Effector memory CD4-positive, alpha-beta T cell (primary cell): Measurements from ENCODE around the gene CA14.
A peak's percentile ranks its signal among the peaks of the same experiment; 100 is the strongest.
"Not testable (repeated sequence)": the region's sequence is repeated elsewhere in the genome, so short reads cannot be mapped to it uniquely, and the experiment has no call there.

ENCODE experiments used
- DNase-seq, 3 donors: peaks; one replicate each; pipeline ENCODE4 v3.0.0-alpha.2; 2020
- H3K27ac ChIP-seq: 2 replicates; pipeline ENCODE4 v1.7.0; 2013; ENCODE audit warnings: mild to moderate bottlenecking, low read length, moderate library complexity; ENCODE audit not compliant: insufficient read depth, poor library complexity, severe bottlenecking
- H3K27me3 ChIP-seq: replicated peaks from 2 replicates; pipeline ENCODE4 v1.7.0; 2013; ENCODE audit warnings: mild to moderate bottlenecking, low read length; ENCODE audit not compliant: insufficient read depth, control insufficient read depth, poor library complexity, severe bottlenecking
- H3K36me3 ChIP-seq: 2 replicates; pipeline ENCODE4 v1.7.0; 2013; ENCODE audit warnings: mild to moderate bottlenecking, low read length, moderate library complexity; ENCODE audit not compliant: control insufficient read depth, insufficient read depth
- H3K4me1 ChIP-seq: 2 replicates; pipeline ENCODE4 v1.7.0; 2013; ENCODE audit warnings: low read length, mild to moderate bottlenecking; ENCODE audit not compliant: control insufficient read depth, insufficient read depth, poor library complexity, severe bottlenecking
- H3K4me3 ChIP-seq: 2 replicates; pipeline ENCODE4 v1.7.0; 2013; ENCODE audit warnings: low read length, low read depth, mild to moderate bottlenecking; ENCODE audit not compliant: insufficient read depth, poor library complexity, severe bottlenecking
- H3K9me3 ChIP-seq: 2 replicates; pipeline ENCODE4 v1.7.0; 2013; ENCODE audit warnings: mild to moderate bottlenecking, low read length, moderate library complexity; ENCODE audit not compliant: control insufficient read depth

Gene CA14

GRCh38 chr1:150224983-150225382, 32.6 kb upstream of the CA14 start:
- DNase-seq = no peak
- no peaks in the 10 kb centered on the region for H3K27me3 ChIP-seq
- peaks cover 30% of the 10 kb centered on the region for H3K36me3 ChIP-seq
- H3K4me1 ChIP-seq = no peaks in the 10 kb centered on the region
- H3K27ac ChIP-seq = no peak overlapping the region
- no peak overlapping the region for H3K4me3 ChIP-seq
- H3K9me3 ChIP-seq = no peaks in the 10 kb centered on the region

DNA sequence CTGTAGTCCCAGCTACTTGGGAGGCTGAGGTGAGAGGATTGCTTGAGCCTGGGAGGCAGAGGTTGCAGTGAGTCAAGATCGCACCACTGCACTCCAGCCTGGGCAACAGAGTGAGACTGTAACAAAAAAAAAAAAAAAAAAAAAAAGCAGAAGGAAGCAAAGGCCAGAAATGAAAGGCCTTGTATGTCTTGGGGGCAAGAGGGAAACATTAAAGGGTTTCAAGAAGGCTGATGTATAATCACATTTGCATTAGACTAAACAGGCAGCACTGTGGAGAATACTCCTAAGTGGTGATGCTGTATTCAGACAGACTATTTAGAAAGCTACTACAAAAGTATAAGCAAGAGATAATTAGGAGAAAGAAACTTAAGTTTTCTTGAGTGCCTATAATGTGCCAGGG, 32.0 kb upstream of the CA14 start:
- Histone ChIP-seq H3K36me3 (peaks cover 30% of the 10 kb centered on the region), H3K27me3 (no peaks in the 10 kb centered on the region), H3K27ac (no peak overlapping the region), H3K9me3 (no peaks in the 10 kb centered on the region), H3K4me1 (no peaks in the 10 kb centered on the region), H3K4me3 (no peak overlapping the region)
- no peak for DNase-seq

GRCh38 chr1:150226486-150226885, 31.1 kb upstream of the CA14 start:
- no peak overlapping the region for H3K27ac ChIP-seq
- no peaks in the 10 kb centered on the region for H3K4me1 ChIP-seq
- no peaks in the 10 kb centered on the region for H3K27me3 ChIP-seq
- DNase-seq = no peak
- no peak overlapping the region for H3K4me3 ChIP-seq
- H3K9me3 ChIP-seq = no peaks in the 10 kb centered on the region
- H3K36me3 ChIP-seq = peaks cover 30% of the 10 kb centered on the region

GRCh38 chr1:150227228-150227627, 30.3 kb upstream of the CA14 start:
- no peaks in the 10 kb centered on the region for H3K9me3 ChIP-seq
- peaks cover 30% of the 10 kb centered on the region for H3K36me3 ChIP-seq
- H3K4me3 ChIP-seq = no peak overlapping the region
- DNase-seq = no peak
- no peak overlapping the region for H3K27ac ChIP-seq
- no peaks in the 10 kb centered on the region for H3K4me1 ChIP-seq
- H3K27me3 ChIP-seq = no peaks in the 10 kb centered on the region

- H3K4me3 ChIP-seq, H3K27me3 ChIP-seq, H3K27ac ChIP-seq, H3K9me3 ChIP-seq, H3K4me1 ChIP-seq, DNase-seq: not testable (repeated sequence)
- peaks cover 30% of the 10 kb centered on the region for H3K36me3 ChIP-seq
These were observed 29.3 kb upstream of the CA14 start for GRCh38 chr1:150228246-150228645.

GRCh38 chr1:150232921-150233320, 24.7 kb upstream of the CA14 start:
- not testable (repeated sequence) for DNase-seq, H3K36me3 ChIP-seq, H3K27me3 ChIP-seq, H3K4me3 ChIP-seq, H3K9me3 ChIP-seq
- Histone ChIP-seq H3K27ac (peak overlapping the region; percentile 95), H3K4me1 (peaks cover 15% of the 10 kb centered on the region)

DNA sequence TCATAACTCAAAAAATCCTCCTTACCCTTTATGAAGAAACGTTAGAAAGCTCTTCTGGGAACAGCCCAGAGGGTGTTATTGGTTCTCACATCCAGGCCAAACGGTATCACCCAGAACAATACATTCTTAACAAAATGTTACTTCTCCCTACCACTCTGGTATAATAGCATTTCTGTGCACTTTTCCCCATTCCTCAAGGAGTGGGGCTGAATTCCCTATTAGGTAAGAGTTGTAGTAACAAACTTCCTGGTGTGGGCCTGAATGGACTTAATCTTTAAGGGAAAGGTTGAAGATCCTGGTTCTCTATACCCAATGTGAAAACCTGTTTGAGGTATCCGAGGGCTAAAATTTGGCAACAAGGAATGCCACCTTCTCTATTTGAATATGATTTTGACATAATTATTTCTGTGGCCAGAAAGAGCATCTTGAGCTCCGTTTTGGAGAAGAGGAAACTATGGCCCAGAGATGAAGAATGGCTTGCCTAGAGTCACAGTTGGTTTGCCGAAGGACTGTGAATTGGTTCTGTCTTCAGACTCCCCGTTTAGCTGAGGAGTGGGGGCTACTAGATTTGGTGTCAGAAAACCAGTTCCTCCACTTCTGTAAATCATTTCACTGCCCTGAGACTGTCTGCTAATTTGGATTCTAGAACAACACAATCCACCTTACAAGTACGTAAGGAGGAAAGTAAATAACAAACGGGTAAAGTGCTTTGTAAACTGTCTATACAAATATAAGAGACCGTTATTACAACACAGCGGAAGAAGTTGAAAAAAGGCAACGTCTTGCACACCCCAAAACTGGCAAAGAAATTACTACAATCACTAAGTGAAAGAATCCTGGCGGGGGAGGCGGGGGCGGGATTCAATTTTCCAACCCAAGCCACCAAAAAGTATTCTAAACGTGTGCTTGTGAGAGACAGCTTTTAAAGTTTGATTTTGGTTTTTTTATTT, 23.9 kb upstream of the CA14 start:
- no peaks in the 10 kb centered on the region for H3K27me3 ChIP-seq
- peak overlapping the region; percentile 95 for H3K27ac ChIP-seq
- H3K36me3 ChIP-seq = no peaks in the 10 kb centered on the region
- DNase-seq = peak in 2 of 3 donors; percentile 6
- peak overlapping the region; percentile 89 for H3K4me3 ChIP-seq
- H3K9me3 ChIP-seq = no peaks in the 10 kb centered on the region
- peaks cover 15% of the 10 kb centered on the region for H3K4me1 ChIP-seq

DNA sequence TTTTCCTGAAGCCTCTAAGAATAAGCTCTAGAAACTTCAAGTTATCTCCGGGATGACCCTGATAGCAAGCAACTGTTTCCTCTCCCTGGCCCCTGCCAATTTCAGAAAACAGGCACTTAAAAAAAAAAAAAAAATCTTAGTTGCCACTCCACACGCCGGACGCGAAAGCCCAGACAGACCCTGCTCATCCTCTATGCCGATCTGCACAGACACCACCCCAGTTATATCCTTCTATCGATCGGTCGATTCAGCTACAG, 23.3 kb upstream of the CA14 start:
- H3K27me3 ChIP-seq = no peaks in the 10 kb centered on the region

GRCh38 chr1:150234566-150235293, 22.8 kb upstream of the CA14 start:
- DNase-seq = peak; percentile 86 to 88 (median 87)
- peaks cover 15% of the 10 kb centered on the region for H3K4me1 ChIP-seq
- H3K4me3 ChIP-seq = peak overlapping the region; percentile 89
- no peaks in the 10 kb centered on the region for H3K27me3 ChIP-seq
- no peaks in the 10 kb centered on the region for H3K36me3 ChIP-seq
- H3K9me3 ChIP-seq = no peaks in the 10 kb centered on the region
- peak overlapping the region; percentile 95 for H3K27ac ChIP-seq

More for the DNA sequence above, 23.3 kb upstream of the CA14 start:
- Histone ChIP-seq H3K4me1 (peaks cover 15% of the 10 kb centered on the region), H3K4me3 (peak overlapping the region; percentile 89), H3K9me3 (no peaks in the 10 kb centered on the region), H3K27ac (peak overlapping the region; percentile 95), H3K36me3 (no peaks in the 10 kb centered on the region)
- DNase-seq = no peak

DNA sequence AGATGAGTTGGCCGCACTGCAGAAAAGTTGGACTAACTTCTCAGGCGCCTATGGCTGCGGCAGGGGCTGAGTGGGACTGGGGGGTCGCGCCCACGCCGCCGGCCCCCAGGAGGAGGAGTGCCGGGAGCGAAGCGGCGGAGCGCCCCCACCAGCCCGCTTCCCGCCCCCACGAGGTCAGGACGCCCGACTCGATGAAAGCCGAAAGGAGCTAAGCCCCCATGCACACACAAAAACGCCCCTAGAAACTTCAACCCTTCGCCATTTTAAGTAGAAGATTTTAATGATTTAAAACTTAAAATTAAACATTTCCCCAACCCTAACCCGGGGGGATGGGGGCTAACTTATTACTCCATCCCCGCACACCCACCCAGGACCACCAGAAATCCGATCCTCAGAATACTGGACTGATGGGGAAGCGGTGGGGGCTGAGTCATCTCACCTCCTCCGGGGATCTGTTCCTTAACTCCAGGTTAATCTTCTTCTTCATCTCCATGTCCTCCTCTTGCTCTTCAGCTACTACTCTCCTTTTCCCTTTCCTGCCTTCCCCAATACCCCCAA, 22.2 kb upstream of the CA14 start:
- Histone ChIP-seq H3K4me1 (peaks cover 15% of the 10 kb centered on the region), H3K27me3 (no peaks in the 10 kb centered on the region), H3K9me3 (no peaks in the 10 kb centered on the region), H3K36me3 (no peaks in the 10 kb centered on the region), H3K27ac (peak overlapping the region; percentile 95), H3K4me3 (peak overlapping the region; percentile 89)
- peak in 2 of 3 donors; percentile 1 to 16 for DNase-seq
